GM12878 (cell line): ENCODE data around the gene TRPM3. TPM values are rescaled to one million over a fixed set of nuclear protein-coding genes. Genes with fewer than 3 reads are reported as not detected.
"Not testable (repeated sequence)": the region's sequence is repeated elsewhere in the genome, so short reads cannot be mapped to it uniquely, and the experiment has no call there.

Source experiments
- ATAC-seq: fragments of 200-7000 bp; cut with Tn5 transposase; 3 replicates; pipeline ENCODE4 v1.9.1; 2020; ENCODE audit warnings: mild to moderate bottlenecking, moderate library complexity
- BruUV-seq: library from RNA; stranded (reverse); fragments of 400-500 nt; replicated peaks from 2 replicates; lab custom pipeline; 2021; lab: Mats Ljungman, UMichigan
- CTCF ChIA-PET: fragments of 300-600 bp; sonication (Branson Sonifier 250); formaldehyde crosslinking; extraction: SDS; loops from one replicate; lab custom pipeline; 2021; ENCODE audit warnings: inconsistent platforms; lab: Yijun Ruan, JAX
- POLR2A ChIA-PET: fragments of 350-600 bp; formaldehyde crosslinking; extraction: SDS; loops from one replicate; lab custom pipeline; 2021; ENCODE audit warnings: inconsistent platforms; lab: Charles Lee
- RAD21 ChIA-PET: fragments of 300-600 bp; sonication (Branson Sonifier 250); formaldehyde crosslinking; loops from one replicate; lab custom pipeline; 2023; ENCODE audit warnings: antibody characterized with exemption; ENCODE audit not compliant: unreplicated experiment; lab: Charles Lee
- SMC1A ChIA-PET: fragments of 300-600 bp; sonication (Branson Sonifier 250); formaldehyde crosslinking; loops from one replicate; lab custom pipeline; 2023; ENCODE audit not compliant: unreplicated experiment, uncharacterized antibody; lab: Charles Lee
- DNase-seq: peaks from one replicate; pipeline ENCODE4 v3.0.0-alpha.2; 2011; ENCODE audit warnings: low read depth, low spot score
- FAIRE-seq: peaks from 3 replicates; lab custom pipeline; 2011; peaks lifted over from hg19 to GRCh38; lab: Jason Lieb, UNC
- H2AFZ ChIP-seq: 2 replicates; pipeline ENCODE4 v1.6.0; 2011; ENCODE audit warnings: low read depth, low read length, control low read depth; ENCODE audit not compliant: control insufficient read depth
- H3K27ac ChIP-seq: 2 replicates; pipeline ENCODE4 v1.5.1; 2011; ENCODE audit warnings: control low read depth; ENCODE audit not compliant: control insufficient read depth, insufficient read depth
- H3K27me3 ChIP-seq, 2 experiments: replicated peaks in 1 of 2; 2 replicates each; pipeline versions ENCODE4 v1.6.0 to v1.6.1; 2011; ENCODE audit warnings: low read length in 1 of 2; ENCODE audit not compliant: control insufficient read depth in 2 of 2, insufficient read depth in 2 of 2
- H3K36me3 ChIP-seq, 2 experiments: 2 replicates each; pipeline ENCODE4 v1.5.1; 2011; ENCODE audit warnings: low read length in 1 of 2; ENCODE audit not compliant: control insufficient read depth in 2 of 2, insufficient read depth in 2 of 2
- H3K4me1 ChIP-seq: 2 replicates; pipeline ENCODE4 v1.6.1; 2011; ENCODE audit warnings: mild to moderate bottlenecking, low read length, moderate library complexity, mixed read lengths; ENCODE audit not compliant: control insufficient read depth, insufficient read depth
- H3K4me2 ChIP-seq: 2 replicates; pipeline ENCODE4 v1.6.0; 2011; ENCODE audit warnings: control low read depth; ENCODE audit not compliant: control insufficient read depth, insufficient read depth
- H3K4me3 ChIP-seq: fragments of 200-600 bp; sonication (generic); 2 replicates; pipeline ENCODE4 v1.5.1; 2016
- H3K79me2 ChIP-seq: 2 replicates; pipeline ENCODE4 v1.6.0; 2011; ENCODE audit warnings: low read length; ENCODE audit not compliant: control insufficient read depth, insufficient read depth
- H3K9ac ChIP-seq: 2 replicates; pipeline ENCODE4 v1.8.0; 2011; ENCODE audit warnings: low read length, control low read depth, mixed read lengths; ENCODE audit not compliant: control insufficient read depth, insufficient read depth
- H3K9me3 ChIP-seq: replicated peaks from 3 replicates; pipeline ENCODE4 v1.5.1; 2011; ENCODE audit warnings: mild to moderate bottlenecking, low read length; ENCODE audit not compliant: control insufficient read depth, insufficient read depth
- H4K20me1 ChIP-seq: 2 replicates; pipeline ENCODE4 v1.6.0; 2011; ENCODE audit not compliant: control insufficient read depth, insufficient read depth
- GABPA ChIP-seq: IDR thresholded peaks from 2 replicates; pipeline ENCODE4 v1.6.1; 2014; ENCODE audit warnings: antibody characterized with exemption, low read depth, mild to moderate bottlenecking, inconsistent platforms
- HDGF ChIP-seq: fragments of 450-650 bp; IDR thresholded peaks from 2 replicates; pipeline ENCODE4 v1.6.1; 2016; ENCODE audit warnings: antibody characterized with exemption
- MTA3 ChIP-seq: IDR thresholded peaks from 2 replicates; pipeline ENCODE4 v1.6.1; 2012; ENCODE audit warnings: low read length, inconsistent platforms, borderline replicate concordance
- POLR2AphosphoS5 ChIP-seq: IDR thresholded peaks from 2 replicates; pipeline ENCODE4 v1.6.1; 2011; ENCODE audit warnings: mild to moderate bottlenecking, low read length, inconsistent platforms
- PRDM15 ChIP-seq: fragments of 450-650 bp; formaldehyde crosslinking; IDR thresholded peaks from 2 replicates; pipeline ENCODE4 v1.4.0; 2020; ENCODE audit warnings: mild to moderate bottlenecking, moderate library complexity
- SIX5 ChIP-seq: IDR thresholded peaks from 2 replicates; pipeline ENCODE4 v1.6.1; 2011; ENCODE audit warnings: mild to moderate bottlenecking, low read depth, low read length, moderate library complexity; ENCODE audit not compliant: severe bottlenecking
- ZSCAN29 ChIP-seq: fragments of 450-650 bp; IDR thresholded peaks from 2 replicates; pipeline ENCODE4 v1.6.1; 2017; ENCODE audit warnings: mild to moderate bottlenecking, moderate library complexity
- WGBS: methylation state at CpG from one replicate; pipeline ENCODE4 v1.1.6; 2016; ENCODE audit warnings: low lambda C conversion rate; ENCODE audit not compliant: insufficient replicate concordance, insufficient coverage; ENCODE audit errors: missing lambda C conversion rate; 5-methylcytosine and 5-hydroxymethylcytosine counted together
- in situ Hi-C: fragments of 300-500 bp; cut with MboI; formaldehyde crosslinking; loops from 9 replicates; pipeline ENCODE4 v1.14.3; 2018; ENCODE audit warnings: mixed read lengths
- intact Hi-C: fragments of 100-400 bp; cut with micrococcal nuclease; formaldehyde crosslinking; loops from one replicate; pipeline ENCODE4 v1.14.2; 2022; ENCODE audit not compliant: unreplicated experiment
- polyA plus RNA-seq, 11 experiments: library from polyadenylated mRNA; depleted of rRNA in 4 of 11; unstranded in 6 of 11; stranded (reverse) in 5 of 11; fragments of >200 nt; fragmentation: Nextera tagmentation in 4 of 11; fragmentation: Illumina TruSeq in 1 of 11; extraction: Ambion mirVana in 4 of 11; extraction: Trizol in 1 of 11; gene quantifications; 1 replicate in 1 of 11; 2 replicates in 10 of 11; pipeline versions ENCODE4 v1.2.1 to v1.2.3, GENCODE V29; 2011 to 2016; ENCODE audit warnings: inconsistent platforms in 2 of 11, missing spikeins in 2 of 11, low read depth in 1 of 11
- total RNA-seq, 4 experiments: library from RNA; depleted of rRNA in 3 of 4; stranded (reverse); fragments of >200 nt in 3 of 4; fragmentation: Illumina TruSeq in 1 of 4; extraction: Trizol in 1 of 4; gene quantifications; 2 replicates each; pipeline versions ENCODE4 v1.2.1 to v1.2.3, GENCODE V29; 2013 to 2021

Gene TRPM3
- total and polyA plus RNA-seq, 10 of the 15 experiments (the other 5 are each of a cell fraction or from before 2014, with no cell fraction given), result not detected

- no TSS peak for BruUV-seq
- CTCF ChIA-PET, result no interaction called here
These were observed 375.1 kb downstream of the TRPM3 start for GRCh38 chr9:70746316-70746715.

DNA sequence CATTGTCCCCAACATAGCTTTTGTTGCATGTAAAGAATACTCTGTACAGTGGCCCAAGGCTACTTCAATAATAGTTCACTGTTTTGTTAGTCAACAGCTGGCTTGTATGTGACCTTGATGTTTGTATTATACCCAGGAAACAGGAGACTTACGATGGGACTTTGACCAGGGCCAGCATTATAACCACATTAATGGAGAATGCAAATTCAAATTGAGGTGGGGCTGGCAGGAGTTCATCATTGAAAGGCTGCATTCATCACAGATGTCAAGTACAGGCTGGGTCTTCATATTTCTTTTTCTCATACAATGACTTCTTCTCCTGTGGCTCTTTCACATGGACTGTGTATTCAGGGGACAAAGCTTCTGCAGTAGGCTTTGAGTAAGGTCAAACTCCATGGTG lies 396.6 kb downstream of the TRPM3 start:
- CTCF ChIA-PET, H3K27me3 ChIP-seq, H3K27ac ChIP-seq, ATAC-seq, H3K36me3 ChIP-seq, H3K9ac ChIP-seq, H3K4me2 ChIP-seq, intact Hi-C loops, H3K4me3 ChIP-seq, FAIRE-seq, DNase-seq, H2AFZ ChIP-seq, H3K79me2 ChIP-seq, in situ Hi-C loops, SMC1A ChIA-PET, RAD21 ChIA-PET, H3K4me1 ChIP-seq, H4K20me1 ChIP-seq, H3K9me3 ChIP-seq, POLR2A ChIA-PET, BruUV-seq: not testable (repeated sequence)
- WGBS, result no CpG with 5 or more reads among the region's 1 CpG

More at GRCh38 chr9:70746316-70746715, 375.1 kb downstream of the TRPM3 start:
- no peak overlapping the region for H3K9ac ChIP-seq
- no peaks in the 10 kb centered on the region for H4K20me1 ChIP-seq
- in situ Hi-C loops (no loop called here), intact Hi-C loops (no loop called here)
- POLR2A ChIA-PET, result no interaction called here
- no peaks in the 10 kb centered on the region for H3K79me2 ChIP-seq
- H2AFZ ChIP-seq, result no peak overlapping the region
- H3K9me3 ChIP-seq, result no peaks in the 10 kb centered on the region
- DNase-seq (no peak), FAIRE-seq (no peak), ATAC-seq (no peak)
- SMC1A ChIA-PET, result no interaction called here
- H3K4me1 ChIP-seq, result no peaks in the 10 kb centered on the region
- H3K4me2 ChIP-seq, result no peak overlapping the region
- no peak overlapping the region for H3K4me3 ChIP-seq
- TF ChIP-seq ZSCAN29, result no peak
- TF ChIP-seq SIX5, result no peak
- TF ChIP-seq PRDM15 (CRISPR knock-in tag), result no peak
- TF ChIP-seq POLR2AphosphoS5, result no peak
- TF ChIP-seq HDGF, result no peak
- TF ChIP-seq MTA3, result no peak
- TF ChIP-seq GABPA, result no peak
- H3K27me3 ChIP-seq, result no peaks in the 10 kb centered on the region
- no peaks in the 10 kb centered on the region for H3K36me3 ChIP-seq
- RAD21 ChIA-PET, result no interaction called here
- H3K27ac ChIP-seq, result no peak overlapping the region
- WGBS, result 0% methylated on average over 1 of the region's 1 CpG

DNA sequence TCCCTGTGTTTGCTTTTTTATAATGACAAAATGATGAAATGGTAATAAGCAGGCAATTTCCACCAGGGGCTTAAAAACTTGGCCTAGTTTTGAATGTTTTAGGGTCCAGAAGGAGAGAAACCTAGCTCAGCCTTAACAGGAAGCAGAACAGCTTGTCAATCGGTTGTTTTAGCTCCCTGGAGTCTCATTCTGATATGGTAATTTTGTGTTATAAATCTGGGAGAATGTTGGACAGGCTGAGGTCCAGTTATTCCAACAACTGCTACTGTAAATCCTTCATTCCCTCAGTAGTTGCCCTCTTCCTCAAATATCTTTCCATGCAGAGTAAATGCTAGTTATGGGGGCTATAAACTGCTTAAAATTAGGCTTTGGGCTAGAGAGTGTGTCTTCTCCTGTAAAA lies 397.4 kb downstream of the TRPM3 start:
- SMC1A ChIA-PET, H3K27me3 ChIP-seq, H3K36me3 ChIP-seq, H3K79me2 ChIP-seq, H3K27ac ChIP-seq, intact Hi-C loops, H3K4me1 ChIP-seq, H2AFZ ChIP-seq, BruUV-seq, DNase-seq, RAD21 ChIA-PET, in situ Hi-C loops, H3K9ac ChIP-seq, FAIRE-seq, H3K9me3 ChIP-seq, H3K4me3 ChIP-seq, H4K20me1 ChIP-seq, CTCF ChIA-PET, H3K4me2 ChIP-seq, ATAC-seq, POLR2A ChIA-PET: not testable (repeated sequence)
- WGBS, result no CpG with 5 or more reads among the region's 1 CpG
